ENCODE data around the gene SPN. TPM values are rescaled to one million over a fixed set of nuclear protein-coding genes. Genes with fewer than 3 reads are reported as not detected.

The SPN gene
- polyA plus RNA-seq, 1 of the 3 experiments (the other 2 are of a cell fraction) = 0.10 TPM

DNA sequence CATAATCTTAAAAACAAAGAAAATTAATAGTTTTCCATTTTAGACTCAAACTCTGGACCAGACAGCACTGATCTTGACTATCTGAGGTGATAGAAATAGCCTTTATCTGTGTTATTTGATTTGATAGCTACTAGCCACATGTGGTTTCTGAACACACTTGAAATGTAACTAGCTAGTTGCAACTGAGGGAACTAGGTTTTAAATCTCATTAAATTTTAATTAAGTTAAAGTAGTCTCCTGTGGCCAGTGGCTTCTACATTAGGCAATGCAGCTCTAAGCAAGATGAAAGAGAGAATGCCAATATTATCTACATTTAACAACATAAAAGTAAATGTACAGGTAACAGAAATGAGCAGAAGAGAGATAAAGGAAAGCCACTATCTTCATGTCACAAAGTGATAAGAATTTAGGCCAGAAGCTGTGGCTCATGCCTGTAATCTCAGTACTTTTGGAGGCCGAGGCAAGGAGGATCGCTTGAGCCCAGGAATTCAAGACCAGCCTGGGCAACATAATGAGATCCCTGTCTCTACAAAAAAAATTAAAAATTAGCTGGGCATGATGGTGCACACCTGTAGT lies 11.2 kb upstream of the SPN start:
- Histone ChIP-seq H4K20me1 (ENCODE audit: insufficient read depth) (no peaks in the 10 kb centered on the region), H3F3A (replicated peaks; ENCODE audit: insufficient read depth) (no peaks in the 10 kb centered on the region), H3K27ac (ENCODE audit: low read depth in 2 of 2, low read length in 1 of 2) (no peak overlapping the region), H3K79me2 (ENCODE audit: insufficient read depth) (no peaks in the 10 kb centered on the region), H3K36me3 (replicated peaks in 1 of 2; ENCODE audit: control insufficient read depth in 1 of 2, insufficient read depth in 2 of 2, low read length in 1 of 2) (no peaks in the 10 kb centered on the region), H3K9me2 (no peaks in the 10 kb centered on the region), H3K4me1 (ENCODE audit: control insufficient read depth in 1 of 2, insufficient read depth in 2 of 2, low read depth in 1 of 2, low read length in 1 of 2) (no peaks in the 10 kb centered on the region), H3K27me3 (ENCODE audit: insufficient read depth) (no peaks in the 10 kb centered on the region), H3K9ac (no peak overlapping the region), H3K9me3 (no peaks in the 10 kb centered on the region), H3K4me2 (no peak overlapping the region), H3K4me3 (ENCODE audit: low read depth in 2 of 2, low read length in 1 of 2) (no peak overlapping the region), H2AFZ (ENCODE audit: low read depth) (no peak overlapping the region)
- ChIA-PET POLR2A (interaction anchor here (0.6 kb wide), 1 partner anchor 871 kb away, joined by 5 read pairs; no protein-coding TSS in a partner anchor), CTCF (no interaction called here)
- 93% methylated on average over 2 of the region's 2 CpGs for WGBS (ENCODE audit: low lambda C conversion rate)
- TF ChIP-seq FOXM1 (IDR thresholded peaks at IDR 0.05; ENCODE audit: low read depth) (no peak), SMC3 (IDR thresholded peaks at IDR 0.05; ENCODE audit: low read depth, low read length) (no peak), TCF12 (IDR thresholded peaks at IDR 0.05) (no peak), EZH2phosphoT487 (IDR thresholded peaks at IDR 0.05; ENCODE audit: borderline replicate concordance, low read depth) (no peak), RXRA (IDR thresholded peaks at IDR 0.05; ENCODE audit: borderline replicate concordance, low read depth) (no peak), TAF1 (IDR thresholded peaks at IDR 0.05; ENCODE audit: borderline replicate concordance, low read depth, low read length) (no peak), SIN3A (IDR thresholded peaks at IDR 0.05; ENCODE audit: borderline replicate concordance, low read depth, low read length) (no peak), MXI1 (IDR thresholded peaks at IDR 0.05; ENCODE audit: low read depth, low read length) (no peak), RCOR1 (IDR thresholded peaks at IDR 0.05; ENCODE audit: low read length) (no peak), YY1 (IDR thresholded peaks at IDR 0.05; ENCODE audit: low read depth) (no peak), TEAD4 (IDR thresholded peaks at IDR 0.05; ENCODE audit: borderline replicate concordance, insufficient read depth) (no peak)
- TF ChIP-seq, protein P1, sequence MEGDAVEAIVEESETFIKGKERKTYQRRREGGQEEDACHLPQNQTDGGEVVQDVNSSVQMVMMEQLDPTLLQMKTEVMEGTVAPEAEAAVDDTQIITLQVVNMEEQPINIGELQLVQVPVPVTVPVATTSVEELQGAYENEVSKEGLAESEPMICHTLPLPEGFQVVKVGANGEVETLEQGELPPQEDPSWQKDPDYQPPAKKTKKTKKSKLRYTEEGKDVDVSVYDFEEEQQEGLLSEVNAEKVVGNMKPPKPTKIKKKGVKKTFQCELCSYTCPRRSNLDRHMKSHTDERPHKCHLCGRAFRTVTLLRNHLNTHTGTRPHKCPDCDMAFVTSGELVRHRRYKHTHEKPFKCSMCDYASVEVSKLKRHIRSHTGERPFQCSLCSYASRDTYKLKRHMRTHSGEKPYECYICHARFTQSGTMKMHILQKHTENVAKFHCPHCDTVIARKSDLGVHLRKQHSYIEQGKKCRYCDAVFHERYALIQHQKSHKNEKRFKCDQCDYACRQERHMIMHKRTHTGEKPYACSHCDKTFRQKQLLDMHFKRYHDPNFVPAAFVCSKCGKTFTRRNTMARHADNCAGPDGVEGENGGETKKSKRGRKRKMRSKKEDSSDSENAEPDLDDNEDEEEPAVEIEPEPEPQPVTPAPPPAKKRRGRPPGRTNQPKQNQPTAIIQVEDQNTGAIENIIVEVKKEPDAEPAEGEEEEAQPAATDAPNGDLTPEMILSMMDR (IDR thresholded peaks at IDR 0.05) = no peak
- TF ChIP-seq, protein P2, sequence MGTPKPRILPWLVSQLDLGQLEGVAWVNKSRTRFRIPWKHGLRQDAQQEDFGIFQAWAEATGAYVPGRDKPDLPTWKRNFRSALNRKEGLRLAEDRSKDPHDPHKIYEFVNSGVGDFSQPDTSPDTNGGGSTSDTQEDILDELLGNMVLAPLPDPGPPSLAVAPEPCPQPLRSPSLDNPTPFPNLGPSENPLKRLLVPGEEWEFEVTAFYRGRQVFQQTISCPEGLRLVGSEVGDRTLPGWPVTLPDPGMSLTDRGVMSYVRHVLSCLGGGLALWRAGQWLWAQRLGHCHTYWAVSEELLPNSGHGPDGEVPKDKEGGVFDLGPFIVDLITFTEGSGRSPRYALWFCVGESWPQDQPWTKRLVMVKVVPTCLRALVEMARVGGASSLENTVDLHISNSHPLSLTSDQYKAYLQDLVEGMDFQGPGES (IDR thresholded peaks at IDR 0.05; ENCODE audit: low read depth, low read length) = no peak
- TF ChIP-seq, protein P3, sequence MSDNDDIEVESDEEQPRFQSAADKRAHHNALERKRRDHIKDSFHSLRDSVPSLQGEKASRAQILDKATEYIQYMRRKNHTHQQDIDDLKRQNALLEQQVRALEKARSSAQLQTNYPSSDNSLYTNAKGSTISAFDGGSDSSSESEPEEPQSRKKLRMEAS (IDR thresholded peaks at IDR 0.05; ENCODE audit: low read depth) = no peak
- TF ChIP-seq, protein P4, sequence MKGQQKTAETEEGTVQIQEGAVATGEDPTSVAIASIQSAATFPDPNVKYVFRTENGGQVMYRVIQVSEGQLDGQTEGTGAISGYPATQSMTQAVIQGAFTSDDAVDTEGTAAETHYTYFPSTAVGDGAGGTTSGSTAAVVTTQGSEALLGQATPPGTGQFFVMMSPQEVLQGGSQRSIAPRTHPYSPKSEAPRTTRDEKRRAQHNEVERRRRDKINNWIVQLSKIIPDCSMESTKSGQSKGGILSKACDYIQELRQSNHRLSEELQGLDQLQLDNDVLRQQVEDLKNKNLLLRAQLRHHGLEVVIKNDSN (IDR thresholded peaks at IDR 0.05; ENCODE audit: borderline replicate concordance, low read depth) = no peak
- no peak for DNase-seq

Measured in SK-N-SH (cell line).